ENCODE results near the gene CHRD. TPM values are rescaled to one million over a fixed set of nuclear protein-coding genes. Genes with fewer than 3 reads are reported as not detected.

Gene CHRD
- total and polyA plus RNA-seq, 2 donors = 0.24 to 2.5 TPM

DNA sequence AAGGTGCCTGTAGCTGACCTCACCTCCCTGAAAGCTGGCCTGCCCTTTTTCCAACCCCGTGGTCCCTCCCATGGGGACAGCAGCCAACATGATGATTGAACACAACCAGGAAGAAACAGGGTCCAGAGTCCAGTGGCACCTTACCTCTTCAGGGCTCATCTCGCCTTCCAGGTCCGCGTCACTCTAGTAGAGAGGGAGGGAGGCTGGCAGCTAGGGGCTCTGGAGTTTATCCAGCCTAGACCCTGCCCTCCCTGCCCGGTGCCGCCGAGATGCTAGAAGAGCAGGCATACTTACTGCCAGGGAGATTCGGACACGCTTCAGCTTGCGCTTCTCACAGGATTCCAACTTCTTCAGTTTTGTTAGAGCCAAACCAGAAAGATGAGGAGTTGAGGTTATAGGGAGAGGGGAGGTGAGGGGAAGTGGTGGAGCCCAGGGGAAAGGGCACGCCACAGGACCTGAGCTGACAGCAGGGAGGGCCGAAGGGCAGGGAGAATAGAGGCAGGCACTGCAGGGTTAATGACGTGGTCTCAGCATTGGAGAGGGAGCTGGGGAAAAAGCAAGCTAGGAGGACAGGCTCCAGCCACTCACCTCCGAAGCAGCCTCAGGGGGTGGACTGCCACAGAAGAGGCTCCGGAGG is 27.6 kb upstream of the CHRD start:
- Histone ChIP-seq H3K4me1 (ENCODE audit: control insufficient read depth in 2 of 2, insufficient read depth in 2 of 2, low read length in 2 of 2) (no peaks in the 10 kb centered on the region), H3K36me3 (ENCODE audit: control insufficient read depth in 2 of 2, insufficient read depth in 2 of 2, low read length in 1 of 2) (peaks cover 0 to 3% of the 10 kb centered on the region in 2 donors), H3K27me3 (ENCODE audit: control insufficient read depth in 2 of 2, insufficient read depth in 1 of 2, low read length in 1 of 2) (no peaks in the 10 kb centered on the region), H3K4me3 (ENCODE audit: low read length in 2 of 2) (no peak overlapping the region), H3K27ac (ENCODE audit: low read depth in 1 of 2, low read length in 1 of 2) (no peak overlapping the region), H3K9me3 (ENCODE audit: control insufficient read depth in 2 of 2, insufficient read depth in 1 of 2, low read length in 1 of 2) (no peaks in the 10 kb centered on the region)
- 93% methylated on average over 15 of the region's 15 CpGs for WGBS
- DNase-seq (ENCODE audit: low read depth in 6 of 9, low spot score in 9 of 9) = no peak

- WGBS = 91% methylated on average over 11 of the region's 11 CpGs
- H3K4me3 ChIP-seq (ENCODE audit: low read length in 2 of 2) = no peak overlapping the region
- no peak for DNase-seq (ENCODE audit: low read depth in 6 of 9, low spot score in 9 of 9)
- no peak overlapping the region for H3K27ac ChIP-seq (ENCODE audit: low read depth in 1 of 2, low read length in 1 of 2)
- peaks cover 0 to 3% of the 10 kb centered on the region in 2 donors for H3K9me3 ChIP-seq (ENCODE audit: control insufficient read depth in 2 of 2, insufficient read depth in 1 of 2, low read length in 1 of 2)
- peaks cover 0 to 3% of the 10 kb centered on the region in 2 donors for H3K27me3 ChIP-seq (ENCODE audit: control insufficient read depth in 2 of 2, insufficient read depth in 1 of 2, low read length in 1 of 2)
- H3K36me3 ChIP-seq (ENCODE audit: control insufficient read depth in 2 of 2, insufficient read depth in 2 of 2, low read length in 1 of 2) = peaks cover 0 to 3% of the 10 kb centered on the region in 2 donors
- no peaks in the 10 kb centered on the region for H3K4me1 ChIP-seq (ENCODE audit: control insufficient read depth in 2 of 2, insufficient read depth in 2 of 2, low read length in 2 of 2)
Observed at GRCh38 chr3:184352897-184353545, 26.8 kb upstream of the CHRD start.

GRCh38 chr3:184353546-184353941 is 26.3 kb upstream of the CHRD start:
- DNase-seq (ENCODE audit: low read depth in 6 of 9, low spot score in 9 of 9) = no peak
- H3K27ac ChIP-seq (ENCODE audit: low read depth in 1 of 2, low read length in 1 of 2) = no peak overlapping the region
- peaks cover 0 to 6% of the 10 kb centered on the region in 2 donors for H3K27me3 ChIP-seq (ENCODE audit: control insufficient read depth in 2 of 2, insufficient read depth in 1 of 2, low read length in 1 of 2)
- H3K4me3 ChIP-seq (ENCODE audit: low read length in 2 of 2) = no peak overlapping the region
- H3K36me3 ChIP-seq (ENCODE audit: control insufficient read depth in 2 of 2, insufficient read depth in 2 of 2, low read length in 1 of 2) = peaks cover 0 to 3% of the 10 kb centered on the region in 2 donors
- peaks cover 0 to 3% of the 10 kb centered on the region in 2 donors for H3K9me3 ChIP-seq (ENCODE audit: control insufficient read depth in 2 of 2, insufficient read depth in 1 of 2, low read length in 1 of 2)
- H3K4me1 ChIP-seq (ENCODE audit: control insufficient read depth in 2 of 2, insufficient read depth in 2 of 2, low read length in 2 of 2) = no peaks in the 10 kb centered on the region
- 97% methylated on average over 11 of the region's 11 CpGs for whole genome bisulfite sequencing

GRCh38 chr3:184354121-184354728 is 25.6 kb upstream of the CHRD start:
- no peak overlapping the region for H3K27ac ChIP-seq (ENCODE audit: low read depth in 1 of 2, low read length in 1 of 2)
- peaks cover 0 to 3% of the 10 kb centered on the region in 2 donors for H3K9me3 ChIP-seq (ENCODE audit: control insufficient read depth in 2 of 2, insufficient read depth in 1 of 2, low read length in 1 of 2)
- DNase-seq (ENCODE audit: low read depth in 6 of 9, low spot score in 9 of 9) = peak in 3 of 9 donors; percentile 35 to 56 (median 53)
- peaks cover 0 to 11% of the 10 kb centered on the region in 2 donors for H3K27me3 ChIP-seq (ENCODE audit: control insufficient read depth in 2 of 2, insufficient read depth in 1 of 2, low read length in 1 of 2)
- no peak overlapping the region for H3K4me3 ChIP-seq (ENCODE audit: low read length in 2 of 2)
- WGBS = 63% methylated on average over 18 of the region's 18 CpGs
- peaks cover 0 to 3% of the 10 kb centered on the region in 2 donors for H3K36me3 ChIP-seq (ENCODE audit: control insufficient read depth in 2 of 2, insufficient read depth in 2 of 2, low read length in 1 of 2)
- H3K4me1 ChIP-seq (ENCODE audit: control insufficient read depth in 2 of 2, insufficient read depth in 2 of 2, low read length in 2 of 2) = no peaks in the 10 kb centered on the region

DNA sequence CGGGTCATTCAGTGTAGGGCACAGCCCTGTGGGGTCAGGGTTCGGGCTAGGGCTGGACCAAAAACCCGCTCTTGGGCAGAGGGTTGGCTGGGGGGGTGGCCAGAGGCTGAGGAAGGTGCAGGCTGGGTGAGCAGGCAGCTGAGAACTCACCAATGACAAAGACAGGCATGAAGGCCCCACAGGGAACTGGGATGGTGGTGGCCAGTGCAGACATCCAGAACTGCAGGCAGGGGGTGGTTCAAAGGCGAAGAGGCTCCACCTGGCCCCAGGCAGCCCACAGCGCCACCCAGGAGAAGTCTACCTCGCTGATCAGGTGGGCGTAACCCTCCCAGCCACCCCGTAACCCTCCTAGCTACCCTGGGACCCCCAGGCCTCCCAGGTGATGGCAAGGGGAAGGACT is 25.1 kb upstream of the CHRD start:
- no peak overlapping the region for H3K4me3 ChIP-seq (ENCODE audit: low read length in 2 of 2)
- H3K4me1 ChIP-seq (ENCODE audit: control insufficient read depth in 2 of 2, insufficient read depth in 2 of 2, low read length in 2 of 2) = no peaks in the 10 kb centered on the region
- no peak overlapping the region for H3K27ac ChIP-seq (ENCODE audit: low read depth in 1 of 2, low read length in 1 of 2)
- peaks cover 0 to 3% of the 10 kb centered on the region in 2 donors for H3K9me3 ChIP-seq (ENCODE audit: control insufficient read depth in 2 of 2, insufficient read depth in 1 of 2, low read length in 1 of 2)
- peaks cover 0 to 17% of the 10 kb centered on the region in 2 donors for H3K27me3 ChIP-seq (ENCODE audit: control insufficient read depth in 2 of 2, insufficient read depth in 1 of 2, low read length in 1 of 2)
- H3K36me3 ChIP-seq (ENCODE audit: control insufficient read depth in 2 of 2, insufficient read depth in 2 of 2, low read length in 1 of 2) = peaks cover 0 to 3% of the 10 kb centered on the region in 2 donors
- 87% methylated on average over 8 of the region's 8 CpGs for WGBS
- DNase-seq (ENCODE audit: low read depth in 6 of 9, low spot score in 9 of 9) = no peak

DNA sequence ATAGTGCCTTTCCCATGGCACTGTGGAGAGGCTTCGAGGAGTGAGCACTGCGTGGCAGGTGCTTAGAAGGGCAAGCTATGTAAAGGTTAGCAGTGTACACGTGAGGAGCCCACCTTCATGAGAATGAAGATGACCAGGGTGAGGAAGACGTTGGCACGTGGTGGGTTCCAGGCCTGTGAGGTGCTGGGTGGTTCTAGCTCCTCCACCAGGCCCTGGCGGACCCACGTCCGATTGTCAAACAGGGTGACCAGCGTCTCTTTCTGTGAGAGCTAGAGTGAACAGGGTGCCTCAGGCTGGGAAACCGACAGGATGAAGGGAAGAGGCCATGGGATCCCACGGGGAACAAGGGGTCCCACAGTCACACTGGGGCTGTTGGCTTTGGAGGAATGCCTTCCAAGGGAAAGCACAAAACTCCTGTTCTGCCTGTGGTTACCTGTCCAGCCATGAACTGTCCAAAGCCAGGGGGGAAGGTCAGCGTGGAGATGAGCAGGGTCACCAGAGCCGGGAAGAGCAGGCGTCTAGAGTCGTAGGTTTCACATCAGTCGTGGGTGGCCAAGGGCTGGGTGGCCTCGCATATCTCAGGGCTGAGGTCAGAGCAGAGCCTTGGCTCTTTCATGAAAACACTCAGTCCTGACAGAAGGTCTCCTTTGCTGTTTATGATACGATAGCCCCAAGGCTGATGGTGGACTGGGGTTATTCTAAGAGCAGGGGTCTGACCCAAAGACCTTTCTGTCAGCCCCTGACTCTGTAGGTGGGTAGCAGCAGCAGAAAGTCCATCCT is 24.4 kb upstream of the CHRD start:
- Histone ChIP-seq H3K9me3 (ENCODE audit: control insufficient read depth in 2 of 2, insufficient read depth in 1 of 2, low read length in 1 of 2) (peaks cover 0 to 3% of the 10 kb centered on the region in 2 donors), H3K27me3 (ENCODE audit: control insufficient read depth in 2 of 2, insufficient read depth in 1 of 2, low read length in 1 of 2) (peaks cover 0 to 22% of the 10 kb centered on the region in 2 donors), H3K27ac (ENCODE audit: low read depth in 1 of 2, low read length in 1 of 2) (no peak overlapping the region), H3K4me1 (ENCODE audit: control insufficient read depth in 2 of 2, insufficient read depth in 2 of 2, low read length in 2 of 2) (no peaks in the 10 kb centered on the region), H3K4me3 (ENCODE audit: low read length in 2 of 2) (no peak overlapping the region), H3K36me3 (ENCODE audit: control insufficient read depth in 2 of 2, insufficient read depth in 2 of 2, low read length in 1 of 2) (peaks cover 0 to 3% of the 10 kb centered on the region in 2 donors)
- DNase-seq (ENCODE audit: low read depth in 6 of 9, low spot score in 9 of 9) = no peak
- WGBS = 96% methylated on average over 18 of the region's 18 CpGs

- Histone ChIP-seq H3K9me3 (ENCODE audit: control insufficient read depth in 2 of 2, insufficient read depth in 1 of 2, low read length in 1 of 2) (peaks cover 0 to 3% of the 10 kb centered on the region in 2 donors), H3K27me3 (ENCODE audit: control insufficient read depth in 2 of 2, insufficient read depth in 1 of 2, low read length in 1 of 2) (peaks cover 7 to 40% of the 10 kb centered on the region in 2 donors), H3K27ac (ENCODE audit: low read depth in 1 of 2, low read length in 1 of 2) (no peak overlapping the region), H3K4me1 (ENCODE audit: control insufficient read depth in 2 of 2, insufficient read depth in 2 of 2, low read length in 2 of 2) (peaks cover 9 to 11% of the 10 kb centered on the region in 2 donors), H3K36me3 (ENCODE audit: control insufficient read depth in 2 of 2, insufficient read depth in 2 of 2, low read length in 1 of 2) (peaks cover 0 to under 1% of the 10 kb centered on the region in 2 donors), H3K4me3 (ENCODE audit: low read length in 2 of 2) (no peak overlapping the region)
- WGBS = 96% methylated on average over 24 of the region's 24 CpGs
- DNase-seq (ENCODE audit: low read depth in 6 of 9, low spot score in 9 of 9) = no peak
Observed at GRCh38 chr3:184357248-184358123, 22.4 kb upstream of the CHRD start.

DNA sequence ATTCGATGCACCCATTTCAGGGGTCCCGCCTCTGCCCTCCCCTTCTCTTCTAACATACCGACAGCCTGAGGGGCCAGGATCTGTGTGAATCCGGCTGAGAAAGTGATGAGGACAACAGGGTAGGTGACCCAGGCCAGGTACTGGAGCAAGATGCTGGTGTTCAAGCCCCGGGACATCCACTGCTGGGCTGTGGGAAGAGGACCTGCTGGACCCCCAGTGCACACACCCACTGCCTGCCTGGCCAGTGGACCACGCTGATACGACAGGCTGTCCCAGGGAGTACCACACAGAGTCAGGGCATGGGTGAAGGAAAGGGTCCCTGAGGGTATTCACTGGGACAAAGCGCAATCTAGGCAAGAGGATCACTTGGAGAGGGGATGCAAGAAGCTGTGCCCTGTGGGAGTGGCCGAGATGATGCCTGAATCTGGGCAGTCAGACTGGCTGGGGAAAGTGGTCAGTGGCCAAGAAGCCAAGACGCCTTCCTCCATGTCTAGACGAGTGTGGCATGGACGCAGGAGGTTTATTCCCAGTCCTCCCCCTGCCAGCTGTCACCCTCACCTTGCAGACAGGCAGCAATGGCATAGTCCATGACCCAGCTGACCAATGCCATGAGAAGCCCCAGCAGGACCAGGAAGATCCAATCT is 21.6 kb upstream of the CHRD start:
- Histone ChIP-seq H3K4me3 (ENCODE audit: low read length in 2 of 2) (no peak overlapping the region), H3K27ac (ENCODE audit: low read depth in 1 of 2, low read length in 1 of 2) (no peak overlapping the region), H3K36me3 (ENCODE audit: control insufficient read depth in 2 of 2, insufficient read depth in 2 of 2, low read length in 1 of 2) (no peaks in the 10 kb centered on the region), H3K4me1 (ENCODE audit: control insufficient read depth in 2 of 2, insufficient read depth in 2 of 2, low read length in 2 of 2) (peaks cover 9 to 11% of the 10 kb centered on the region in 2 donors), H3K27me3 (ENCODE audit: control insufficient read depth in 2 of 2, insufficient read depth in 1 of 2, low read length in 1 of 2) (peaks cover 7 to 42% of the 10 kb centered on the region in 2 donors), H3K9me3 (ENCODE audit: control insufficient read depth in 2 of 2, insufficient read depth in 1 of 2, low read length in 1 of 2) (peaks cover 1 to 3% of the 10 kb centered on the region in 2 donors)
- DNase-seq (ENCODE audit: low read depth in 6 of 9, low spot score in 9 of 9) = no peak
- WGBS = 97% methylated on average over 12 of the region's 12 CpGs
